SK-N-SH treated with all-trans-retinoic acid at 6 μM for 48 hours (cell line): Measurements from ENCODE around the gene HMGN1.

ENCODE experiments used
- BACH2 ChIP-seq: fragments of 250-450 bp; sonication (Bioruptor Pico); IDR thresholded peaks from 2 replicates; pipeline ENCODE4 v1.9.0; 2021; ENCODE audit warnings: mild to moderate bottlenecking, borderline replicate concordance
- ESRRG ChIP-seq: fragments of 250-450 bp; sonication (Bioruptor Pico); IDR thresholded peaks from 2 replicates; pipeline ENCODE4 v1.6.1; 2021; ENCODE audit warnings: mild to moderate bottlenecking
- OSR1 ChIP-seq: fragments of 250-450 bp; sonication (Bioruptor Pico); IDR thresholded peaks from 2 replicates; pipeline ENCODE4 v1.8.0; 2022; ENCODE audit warnings: moderate library complexity, mild to moderate bottlenecking, inconsistent platforms
- RARB ChIP-seq: fragments of 250-450 bp; sonication (Bioruptor Pico); IDR thresholded peaks from 2 replicates; pipeline ENCODE4 v1.8.0; 2021; ENCODE audit warnings: mild to moderate bottlenecking, moderate library complexity
- ZC3H10 ChIP-seq: fragments of 250-450 bp; sonication (Bioruptor Pico); IDR thresholded peaks from 2 replicates; pipeline ENCODE4 v1.5.1; 2021; ENCODE audit warnings: mild to moderate bottlenecking, moderate library complexity
- ZFP3 ChIP-seq: fragments of 250-450 bp; sonication (Bioruptor Pico); IDR thresholded peaks from 2 replicates; pipeline ENCODE4 v1.5.0; 2020; ENCODE audit warnings: mild to moderate bottlenecking, moderate library complexity
- ZFP30 ChIP-seq: fragments of 450-650 bp; formaldehyde crosslinking; IDR thresholded peaks from 2 replicates; pipeline ENCODE4 v1.5.0; 2022; ENCODE audit warnings: mild to moderate bottlenecking, moderate library complexity
- ZNF70 ChIP-seq: fragments of 450-650 bp; formaldehyde crosslinking; IDR thresholded peaks from 2 replicates; pipeline ENCODE4 v1.5.0; 2020; ENCODE audit warnings: mild to moderate bottlenecking, moderate library complexity
- TF ChIP-seq, protein P1 (sequence below): fragments of 250-450 bp; sonication (Bioruptor Pico); IDR thresholded peaks from 2 replicates; pipeline ENCODE4 v1.8.0; 2020; ENCODE audit warnings: mild to moderate bottlenecking, moderate library complexity, borderline replicate concordance
- TF ChIP-seq, protein P2 (sequence below): fragments of 250-450 bp; sonication (Bioruptor Pico); IDR thresholded peaks from 2 replicates; pipeline ENCODE4 v1.5.1; 2021; ENCODE audit warnings: mild to moderate bottlenecking, moderate library complexity

DNA sequence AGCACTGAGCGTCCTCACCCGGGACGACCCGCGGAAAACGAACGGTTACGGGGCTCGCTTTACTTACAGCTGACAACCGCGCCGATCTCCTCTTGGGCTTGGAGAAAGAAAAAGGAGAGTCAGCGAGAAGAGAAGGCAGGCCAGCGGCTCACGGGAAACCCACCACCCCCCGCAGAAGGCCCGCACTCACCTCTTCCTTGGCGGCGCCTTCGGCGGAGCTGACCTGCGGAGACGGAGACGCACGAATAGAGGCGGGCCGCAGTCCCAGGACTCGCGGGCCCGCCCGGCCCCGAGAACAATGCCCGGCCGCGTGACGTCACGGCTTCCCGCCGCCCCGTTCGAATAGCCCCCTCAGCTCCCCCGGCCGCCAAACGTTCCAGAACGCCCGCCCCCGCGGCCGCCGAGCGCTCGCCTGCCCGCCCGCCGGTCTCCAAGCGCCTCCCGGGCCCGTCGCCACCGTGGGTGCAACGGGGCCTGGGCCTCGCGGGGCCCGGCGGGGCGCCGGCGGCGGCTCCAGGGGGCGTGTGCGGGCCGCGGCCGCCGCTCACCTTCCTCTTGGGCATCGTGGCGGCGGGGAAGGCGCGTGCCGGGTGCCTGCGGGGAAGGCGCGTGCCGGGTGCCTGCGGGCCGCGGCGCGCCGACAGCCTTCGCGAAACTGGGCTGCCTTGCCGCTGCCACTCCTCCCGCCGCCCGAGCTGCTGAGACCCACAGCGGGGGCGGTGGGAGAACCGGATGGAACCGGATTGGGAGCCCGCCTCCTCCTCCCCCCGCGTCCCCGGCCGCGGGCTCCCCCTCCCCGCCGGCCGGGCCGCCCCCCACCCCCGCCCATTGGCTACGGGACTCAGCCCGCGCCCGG lies at the start of gene HMGN1:
- TF ChIP-seq ESRRG (CRISPR knock-in tag) (no peak), OSR1 (CRISPR knock-in tag) (no peak), ZFP30 (CRISPR knock-in tag) (no peak), BACH2 (CRISPR knock-in tag) (no peak), RARB (no peak), ZFP3 (CRISPR knock-in tag) (no peak), ZNF70 (CRISPR knock-in tag) (no peak), ZC3H10 (CRISPR knock-in tag) (no peak)
- TF ChIP-seq, protein P1, sequence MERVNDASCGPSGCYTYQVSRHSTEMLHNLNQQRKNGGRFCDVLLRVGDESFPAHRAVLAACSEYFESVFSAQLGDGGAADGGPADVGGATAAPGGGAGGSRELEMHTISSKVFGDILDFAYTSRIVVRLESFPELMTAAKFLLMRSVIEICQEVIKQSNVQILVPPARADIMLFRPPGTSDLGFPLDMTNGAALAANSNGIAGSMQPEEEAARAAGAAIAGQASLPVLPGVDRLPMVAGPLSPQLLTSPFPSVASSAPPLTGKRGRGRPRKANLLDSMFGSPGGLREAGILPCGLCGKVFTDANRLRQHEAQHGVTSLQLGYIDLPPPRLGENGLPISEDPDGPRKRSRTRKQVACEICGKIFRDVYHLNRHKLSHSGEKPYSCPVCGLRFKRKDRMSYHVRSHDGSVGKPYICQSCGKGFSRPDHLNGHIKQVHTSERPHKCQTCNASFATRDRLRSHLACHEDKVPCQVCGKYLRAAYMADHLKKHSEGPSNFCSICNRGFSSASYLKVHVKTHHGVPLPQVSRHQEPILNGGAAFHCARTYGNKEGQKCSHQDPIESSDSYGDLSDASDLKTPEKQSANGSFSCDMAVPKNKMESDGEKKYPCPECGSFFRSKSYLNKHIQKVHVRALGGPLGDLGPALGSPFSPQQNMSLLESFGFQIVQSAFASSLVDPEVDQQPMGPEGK: no peak
- TF ChIP-seq, protein P2, sequence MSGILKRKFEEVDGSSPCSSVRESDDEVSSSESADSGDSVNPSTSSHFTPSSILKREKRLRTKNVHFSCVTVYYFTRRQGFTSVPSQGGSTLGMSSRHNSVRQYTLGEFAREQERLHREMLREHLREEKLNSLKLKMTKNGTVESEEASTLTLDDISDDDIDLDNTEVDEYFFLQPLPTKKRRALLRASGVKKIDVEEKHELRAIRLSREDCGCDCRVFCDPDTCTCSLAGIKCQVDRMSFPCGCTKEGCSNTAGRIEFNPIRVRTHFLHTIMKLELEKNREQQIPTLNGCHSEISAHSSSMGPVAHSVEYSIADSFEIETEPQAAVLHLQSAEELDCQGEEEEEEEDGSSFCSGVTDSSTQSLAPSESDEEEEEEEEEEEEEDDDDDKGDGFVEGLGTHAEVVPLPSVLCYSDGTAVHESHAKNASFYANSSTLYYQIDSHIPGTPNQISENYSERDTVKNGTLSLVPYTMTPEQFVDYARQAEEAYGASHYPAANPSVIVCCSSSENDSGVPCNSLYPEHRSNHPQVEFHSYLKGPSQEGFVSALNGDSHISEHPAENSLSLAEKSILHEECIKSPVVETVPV (CRISPR knock-in tag): no peak
